Measurements from ENCODE around the gene MOB1B.

The MOB1B gene

DNA sequence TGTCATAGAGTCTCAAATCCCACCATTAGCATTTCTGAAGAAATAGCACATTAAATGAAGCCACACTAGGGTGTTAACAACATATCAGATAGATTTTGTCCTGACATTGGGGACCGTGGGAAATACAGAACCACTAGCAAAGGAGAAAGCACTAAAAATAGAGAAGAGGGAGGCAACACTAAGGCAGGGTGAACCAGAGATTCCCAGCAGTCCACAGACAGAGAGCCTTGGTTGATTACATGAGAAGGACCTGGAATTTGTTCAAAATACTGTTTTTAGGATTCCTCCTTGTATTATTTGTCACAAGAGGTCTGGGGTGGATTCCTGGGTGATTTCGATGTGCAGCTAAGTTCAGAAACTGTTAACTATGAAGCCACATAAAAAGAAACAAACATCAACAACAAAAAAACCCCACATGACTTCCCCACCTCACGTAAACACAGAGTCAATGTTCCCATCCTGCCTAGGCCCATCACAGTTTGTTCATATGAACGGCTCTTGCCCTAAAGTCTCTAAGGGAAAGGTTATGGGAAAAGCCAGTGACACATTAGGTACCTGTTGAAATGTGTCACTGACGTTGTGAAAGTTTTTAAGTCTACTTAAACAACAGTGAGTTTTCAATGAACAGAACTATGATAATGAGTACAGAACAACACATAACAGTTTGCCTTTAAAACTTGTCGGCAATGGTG, 38.9 kb upstream of the MOB1B start:
- Histone ChIP-seq H2AFZ (ENCODE audit: low read length) (peak overlapping the region; percentile 7), H3K9me3 (replicated peaks in 1 of 2; ENCODE audit: control insufficient read depth in 2 of 2, insufficient read depth in 1 of 2, low read depth in 1 of 2, low read length in 2 of 2) (no peaks in the 10 kb centered on the region), H2AK5ac (ENCODE audit: low read depth, low read length) (no peak overlapping the region), H3K14ac (ENCODE audit: low read length) (no peak overlapping the region), H3K4me3 (ENCODE audit: low read length in 2 of 2) (no peak overlapping the region), H2BK12ac (ENCODE audit: low read length) (no peak overlapping the region), H2BK120ac (ENCODE audit: low read depth, low read length) (no peak overlapping the region), H3K9ac (ENCODE audit: low read depth, low read length, poor library complexity) (no peak overlapping the region), H3K27me3 (ENCODE audit: control insufficient read depth in 3 of 3, insufficient read depth in 3 of 3, low read depth in 1 of 3, low read length in 3 of 3) (no peaks in the 10 kb centered on the region), H4K8ac (ENCODE audit: low read depth, low read length) (no peak overlapping the region), H4K91ac (ENCODE audit: low read depth, low read length, poor library complexity) (no peak overlapping the region), H3K4ac (ENCODE audit: low read length) (no peak overlapping the region), H2BK5ac (ENCODE audit: low read length) (no peak overlapping the region), H3K23ac (ENCODE audit: low read depth, low read length, poor library complexity) (no peak overlapping the region), H3K18ac (ENCODE audit: low read length) (no peak overlapping the region), H3K36me3 (replicated peaks in 1 of 2; ENCODE audit: control insufficient read depth in 2 of 2, insufficient read depth in 2 of 2, low read length in 2 of 2) (no peaks in the 10 kb centered on the region), H3K79me1 (ENCODE audit: low read depth, low read length) (no peaks in the 10 kb centered on the region), H3K27ac (replicated peaks; ENCODE audit: low read length) (no peak overlapping the region), H3K4me2 (ENCODE audit: insufficient read depth, low read length, poor library complexity, severe bottlenecking) (no peak overlapping the region), H2BK15ac (ENCODE audit: low read length) (no peak overlapping the region), H3K4me1 (ENCODE audit: control insufficient read depth in 2 of 2, insufficient read depth in 1 of 2, low read depth in 1 of 2, low read length in 2 of 2) (no peaks in the 10 kb centered on the region)
- WGBS, 2 donors (ENCODE audit: extremely low coverage in 2 of 2, insufficient read length in 2 of 2, insufficient replicate concordance in 1 of 2) = no CpG with 5 or more reads among the region's 6 CpGs
- DNase-seq (ENCODE audit: low spot score) = no peak

DNA sequence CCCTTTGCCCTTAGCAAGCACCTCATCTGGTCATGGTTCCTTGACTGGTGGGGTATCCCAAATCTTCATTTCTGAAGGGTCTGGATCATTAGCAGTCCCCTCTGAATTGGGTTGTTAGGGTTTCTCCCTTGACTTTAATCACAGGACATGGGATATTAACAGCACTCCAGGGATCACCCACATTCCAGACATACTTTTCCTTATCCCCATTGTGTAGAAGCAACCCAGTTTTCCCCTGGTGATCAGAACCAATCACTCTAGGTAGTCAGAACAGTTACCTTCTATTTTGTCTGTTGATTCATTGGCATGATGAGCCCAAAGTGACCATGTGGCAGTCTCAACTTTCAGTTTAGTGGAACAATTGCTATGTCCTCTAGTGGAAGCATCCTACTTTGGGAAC, 33.4 kb upstream of the MOB1B start:
- no peak overlapping the region for H3K14ac ChIP-seq (ENCODE audit: low read length)
- no peak overlapping the region for H2AK5ac ChIP-seq (ENCODE audit: low read depth, low read length)
- no peak overlapping the region for H2AFZ ChIP-seq (ENCODE audit: low read length)
- H3K27ac ChIP-seq (replicated peaks; ENCODE audit: low read length) = no peak overlapping the region
- H3K23ac ChIP-seq (ENCODE audit: low read depth, low read length, poor library complexity) = no peak overlapping the region
- H2BK5ac ChIP-seq (ENCODE audit: low read length) = no peak overlapping the region
- no peak overlapping the region for H2BK15ac ChIP-seq (ENCODE audit: low read length)
- no peak for DNase-seq (ENCODE audit: low spot score)
- H3K27me3 ChIP-seq (ENCODE audit: control insufficient read depth in 3 of 3, insufficient read depth in 3 of 3, low read depth in 1 of 3, low read length in 3 of 3) = no peaks in the 10 kb centered on the region
- H3K9me3 ChIP-seq (replicated peaks in 1 of 2; ENCODE audit: control insufficient read depth in 2 of 2, insufficient read depth in 1 of 2, low read depth in 1 of 2, low read length in 2 of 2) = no peaks in the 10 kb centered on the region
- no peak overlapping the region for H3K4me3 ChIP-seq (ENCODE audit: low read length in 2 of 2)
- no peak overlapping the region for H3K18ac ChIP-seq (ENCODE audit: low read length)
- H3K4ac ChIP-seq (ENCODE audit: low read length) = no peak overlapping the region
- H4K91ac ChIP-seq (ENCODE audit: low read depth, low read length, poor library complexity) = no peak overlapping the region
- no peak overlapping the region for H4K8ac ChIP-seq (ENCODE audit: low read depth, low read length)
- no peaks in the 10 kb centered on the region for H3K79me1 ChIP-seq (ENCODE audit: low read depth, low read length)
- H3K9ac ChIP-seq (ENCODE audit: low read depth, low read length, poor library complexity) = no peak overlapping the region
- H3K4me1 ChIP-seq (ENCODE audit: control insufficient read depth in 2 of 2, insufficient read depth in 1 of 2, low read depth in 1 of 2, low read length in 2 of 2) = no peaks in the 10 kb centered on the region
- no peak overlapping the region for H2BK120ac ChIP-seq (ENCODE audit: low read depth, low read length)
- H2BK12ac ChIP-seq (ENCODE audit: low read length) = no peak overlapping the region
- no peaks in the 10 kb centered on the region for H3K36me3 ChIP-seq (replicated peaks in 1 of 2; ENCODE audit: control insufficient read depth in 2 of 2, insufficient read depth in 2 of 2, low read length in 2 of 2)
- no peak overlapping the region for H3K4me2 ChIP-seq (ENCODE audit: insufficient read depth, low read length, poor library complexity, severe bottlenecking)

DNA sequence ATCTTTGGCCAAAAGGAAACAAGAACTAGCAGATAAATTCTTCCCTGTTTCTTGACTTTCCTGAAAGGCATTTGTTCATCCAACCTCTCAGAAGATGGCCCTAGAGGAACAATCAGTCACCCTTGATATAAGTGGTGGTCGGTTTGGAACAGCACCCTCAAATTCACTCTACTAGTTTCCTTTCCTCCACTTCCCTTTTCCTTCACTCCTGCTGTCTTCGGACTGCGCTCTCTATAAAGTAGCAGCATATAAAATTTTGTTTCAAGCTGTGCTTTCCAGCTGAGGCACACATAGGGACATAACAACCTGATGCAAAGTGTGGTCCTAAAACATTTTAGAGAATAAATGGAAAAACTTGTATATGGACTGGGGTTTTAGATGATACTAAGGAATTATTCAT, 29.0 kb upstream of the MOB1B start:
- H4K91ac ChIP-seq (ENCODE audit: low read depth, low read length, poor library complexity) = no peak overlapping the region
- H3K36me3 ChIP-seq (replicated peaks in 1 of 2; ENCODE audit: control insufficient read depth in 2 of 2, insufficient read depth in 2 of 2, low read length in 2 of 2) = no peaks in the 10 kb centered on the region
- H3K4me2 ChIP-seq (ENCODE audit: insufficient read depth, low read length, poor library complexity, severe bottlenecking) = no peak overlapping the region
- H2BK5ac ChIP-seq (ENCODE audit: low read length) = no peak overlapping the region
- H3K79me1 ChIP-seq (ENCODE audit: low read depth, low read length) = no peaks in the 10 kb centered on the region
- no peak overlapping the region for H3K18ac ChIP-seq (ENCODE audit: low read length)
- H2BK120ac ChIP-seq (ENCODE audit: low read depth, low read length) = no peak overlapping the region
- H3K9me3 ChIP-seq (replicated peaks in 1 of 2; ENCODE audit: control insufficient read depth in 2 of 2, insufficient read depth in 1 of 2, low read depth in 1 of 2, low read length in 2 of 2) = no peaks in the 10 kb centered on the region
- no peak overlapping the region for H3K9ac ChIP-seq (ENCODE audit: low read depth, low read length, poor library complexity)
- no peak overlapping the region for H3K14ac ChIP-seq (ENCODE audit: low read length)
- H3K4ac ChIP-seq (ENCODE audit: low read length) = no peak overlapping the region
- H3K27ac ChIP-seq (replicated peaks; ENCODE audit: low read length) = no peak overlapping the region
- H3K4me3 ChIP-seq (ENCODE audit: low read length in 2 of 2) = no peak overlapping the region
- no CpG with 5 or more reads among the region's 3 CpGs for WGBS, 2 donors (ENCODE audit: extremely low coverage in 2 of 2, insufficient read length in 2 of 2, insufficient replicate concordance in 1 of 2)
- H3K23ac ChIP-seq (ENCODE audit: low read depth, low read length, poor library complexity) = no peak overlapping the region
- no peak overlapping the region for H2BK15ac ChIP-seq (ENCODE audit: low read length)
- no peaks in the 10 kb centered on the region for H3K27me3 ChIP-seq (ENCODE audit: control insufficient read depth in 3 of 3, insufficient read depth in 3 of 3, low read depth in 1 of 3, low read length in 3 of 3)
- no peaks in the 10 kb centered on the region for H3K4me1 ChIP-seq (ENCODE audit: control insufficient read depth in 2 of 2, insufficient read depth in 1 of 2, low read depth in 1 of 2, low read length in 2 of 2)
- DNase-seq (ENCODE audit: low spot score) = no peak
- peak overlapping the region; percentile 8 for H2AFZ ChIP-seq (ENCODE audit: low read length)
- no peak overlapping the region for H2AK5ac ChIP-seq (ENCODE audit: low read depth, low read length)
- no peak overlapping the region for H2BK12ac ChIP-seq (ENCODE audit: low read length)
- H4K8ac ChIP-seq (ENCODE audit: low read depth, low read length) = no peak overlapping the region

DNA sequence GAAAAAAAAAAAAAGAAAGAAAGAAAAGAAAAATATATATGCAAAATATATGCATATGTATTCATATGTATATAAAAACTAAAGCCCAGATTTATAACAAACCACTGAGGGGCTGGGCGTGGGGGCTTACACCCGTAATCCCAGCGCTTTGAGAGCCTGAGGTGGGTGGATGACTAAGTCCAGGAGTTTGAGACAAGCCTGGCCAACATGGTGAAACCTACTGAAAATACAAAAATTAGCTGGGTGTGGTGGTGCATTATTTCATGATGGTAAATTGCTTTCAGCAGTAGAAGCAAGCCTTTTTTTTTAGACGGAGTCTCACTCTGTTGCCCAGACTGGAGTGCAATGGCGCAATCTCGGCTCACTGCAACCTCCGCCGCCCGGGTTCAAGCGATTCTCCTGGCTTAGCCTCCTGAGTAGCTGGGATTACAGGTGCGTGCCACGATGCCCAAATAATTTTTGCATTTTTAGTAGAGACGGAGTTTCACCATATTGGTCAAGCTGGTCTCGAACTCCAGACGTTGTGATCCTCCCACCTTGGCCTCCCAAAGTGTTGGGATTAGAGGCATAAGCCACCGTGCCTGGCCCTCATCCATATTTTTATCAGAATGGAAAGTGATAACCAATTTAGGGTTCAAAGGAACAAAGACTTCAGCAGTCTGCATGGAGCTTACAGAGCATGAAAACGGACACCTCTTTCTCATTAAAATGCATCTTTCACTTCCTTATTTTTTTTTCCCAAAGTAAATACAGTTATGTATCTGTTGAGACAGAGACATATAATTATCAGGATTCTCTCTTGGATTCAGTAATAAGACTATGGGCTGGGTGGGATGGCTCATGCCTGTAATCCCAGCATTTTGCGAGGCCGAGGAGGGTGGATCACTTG, 27.7 kb upstream of the MOB1B start:
- H2AK5ac ChIP-seq (ENCODE audit: low read depth, low read length) = no peak overlapping the region
- no peak overlapping the region for H3K4ac ChIP-seq (ENCODE audit: low read length)
- no peak overlapping the region for H3K18ac ChIP-seq (ENCODE audit: low read length)
- H3K9me3 ChIP-seq (replicated peaks in 1 of 2; ENCODE audit: control insufficient read depth in 2 of 2, insufficient read depth in 1 of 2, low read depth in 1 of 2, low read length in 2 of 2) = no peaks in the 10 kb centered on the region
- no peak overlapping the region for H3K4me3 ChIP-seq (ENCODE audit: low read length in 2 of 2)
- no peak overlapping the region for H3K4me2 ChIP-seq (ENCODE audit: insufficient read depth, low read length, poor library complexity, severe bottlenecking)
- no peak overlapping the region for H3K14ac ChIP-seq (ENCODE audit: low read length)
- no peaks in the 10 kb centered on the region for H3K79me1 ChIP-seq (ENCODE audit: low read depth, low read length)
- no peaks in the 10 kb centered on the region for H3K36me3 ChIP-seq (replicated peaks in 1 of 2; ENCODE audit: control insufficient read depth in 2 of 2, insufficient read depth in 2 of 2, low read length in 2 of 2)
- no peak overlapping the region for H4K91ac ChIP-seq (ENCODE audit: low read depth, low read length, poor library complexity)
- no peak overlapping the region for H2AFZ ChIP-seq (ENCODE audit: low read length)
- H2BK5ac ChIP-seq (ENCODE audit: low read length) = no peak overlapping the region
- H3K27ac ChIP-seq (replicated peaks; ENCODE audit: low read length) = no peak overlapping the region
- no peak overlapping the region for H3K9ac ChIP-seq (ENCODE audit: low read depth, low read length, poor library complexity)
- no peaks in the 10 kb centered on the region for H3K4me1 ChIP-seq (ENCODE audit: control insufficient read depth in 2 of 2, insufficient read depth in 1 of 2, low read depth in 1 of 2, low read length in 2 of 2)
- H3K23ac ChIP-seq (ENCODE audit: low read depth, low read length, poor library complexity) = no peak overlapping the region
- H2BK15ac ChIP-seq (ENCODE audit: low read length) = no peak overlapping the region
- H4K8ac ChIP-seq (ENCODE audit: low read depth, low read length) = no peak overlapping the region
- DNase-seq (ENCODE audit: low spot score) = no peak
- H2BK12ac ChIP-seq (ENCODE audit: low read length) = no peak overlapping the region
- WGBS, 2 donors (ENCODE audit: extremely low coverage in 2 of 2, insufficient read length in 2 of 2, insufficient replicate concordance in 1 of 2) = no CpG with 5 or more reads among the region's 19 CpGs
- H2BK120ac ChIP-seq (ENCODE audit: low read depth, low read length) = no peak overlapping the region
- H3K27me3 ChIP-seq (ENCODE audit: control insufficient read depth in 3 of 3, insufficient read depth in 3 of 3, low read depth in 1 of 3, low read length in 3 of 3) = no peaks in the 10 kb centered on the region
